ENCODE results near the gene ZNF77. TPM values are rescaled to one million over a fixed set of nuclear protein-coding genes. Genes with fewer than 3 reads are reported as not detected.

The ZNF77 gene
- total RNA-seq, 2 donors from 2014 or later = 2.4 to 4.0 TPM

DNA sequence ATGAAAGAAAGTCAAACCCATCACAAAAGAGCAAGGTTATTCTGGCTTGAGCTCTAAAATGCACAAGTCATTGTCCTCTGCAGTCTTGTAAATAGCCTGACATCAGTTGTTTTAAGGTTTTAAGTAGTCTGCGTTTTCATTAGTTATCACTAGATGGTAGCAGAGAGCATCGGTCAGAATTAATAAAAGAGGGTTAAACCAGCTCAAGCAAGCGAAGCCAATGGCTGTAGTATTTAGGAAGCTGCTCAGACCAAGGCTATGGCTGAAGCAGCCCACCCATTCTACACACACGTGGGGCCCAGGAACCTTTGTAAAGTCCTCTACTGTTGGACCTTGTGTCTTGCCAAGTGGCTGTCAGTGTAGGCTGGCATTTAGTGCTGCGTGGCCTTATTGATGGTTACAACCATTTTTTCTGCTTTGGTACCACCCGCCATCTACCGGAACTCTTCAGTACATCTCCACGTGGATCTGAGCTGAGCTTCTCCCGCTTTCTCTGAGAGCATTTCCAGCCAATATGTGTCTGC, 57.3 kb downstream of the ZNF77 start:
- DNase-seq (ENCODE audit: low spot score) = no peak
- intact Hi-C loops (cut with DNase I) = no loop called here

DNA sequence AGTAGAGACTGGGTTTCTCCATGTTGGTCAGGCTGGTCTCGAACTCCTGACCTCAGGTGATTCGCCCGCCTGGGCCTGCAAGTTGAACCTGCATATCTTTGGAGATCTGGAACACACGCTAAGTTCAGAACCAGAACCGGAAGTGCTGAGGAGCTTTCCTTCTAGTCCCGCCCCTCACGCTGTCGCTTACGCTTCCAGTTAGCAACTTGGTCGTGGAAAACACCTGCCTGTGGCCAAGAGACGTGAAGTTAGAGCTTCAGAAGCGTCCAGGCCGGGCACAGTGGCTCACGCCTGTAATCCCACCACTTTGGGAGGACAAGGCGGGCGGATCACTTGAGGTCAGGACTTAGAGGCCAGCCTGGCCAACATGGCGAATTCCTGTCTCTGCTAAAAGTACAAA, 59.0 kb downstream of the ZNF77 start:
- no peak for DNase-seq (ENCODE audit: low spot score)
- intact Hi-C loops (cut with DNase I) = no loop called here

DNA sequence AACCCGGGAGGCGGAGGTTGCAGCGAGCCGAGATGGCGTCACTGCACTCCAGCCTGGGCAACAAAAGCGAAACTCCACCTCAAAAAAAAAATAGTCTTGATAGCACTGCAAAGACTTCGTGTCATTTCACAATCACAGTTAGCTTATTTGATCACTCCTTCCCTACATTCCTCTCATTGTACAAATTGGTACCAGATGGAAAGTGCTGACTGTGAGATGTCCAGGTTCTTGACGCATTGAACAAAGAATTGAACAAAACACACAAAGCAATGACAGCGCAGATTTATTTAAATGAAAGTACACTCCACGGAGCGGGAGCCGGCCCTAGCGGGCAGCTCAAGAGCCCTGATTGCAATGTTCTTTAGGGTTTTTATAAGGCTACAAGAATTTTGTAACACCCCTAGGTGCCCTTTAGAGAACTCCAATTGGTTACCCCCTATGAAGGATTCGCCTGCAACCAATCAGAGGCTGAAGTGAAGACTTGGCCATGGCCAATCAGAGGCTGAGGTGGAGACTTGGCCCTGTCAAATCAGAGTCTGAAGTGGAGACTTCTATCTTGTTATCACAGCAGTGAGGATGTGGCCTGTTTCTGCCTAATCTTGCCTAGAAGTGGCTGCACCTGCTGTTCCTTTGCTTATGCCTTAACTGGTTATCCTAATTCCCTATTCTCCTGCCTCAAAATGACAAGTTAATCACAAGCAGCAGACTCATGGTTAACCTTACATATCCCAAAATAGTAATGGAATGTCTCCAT, 60.9 kb downstream of the ZNF77 start:
- intact Hi-C loops (cut with DNase I) = no loop called here
- DNase-seq (ENCODE audit: low spot score) = no peak

Other genes starting within 250 kb of the ZNF77 start
- 1 to 10 TPM; 3.2 to 6.1 TPM for gene GNG7, start 242.3 kb downstream of the ZNF77 start, total RNA-seq
- 10 to 100 TPM; 11.6 to 21.7 TPM for gene DIRAS1, start 223.6 kb downstream of the ZNF77 start, total RNA-seq
- gene SLC39A3, start 205.0 kb downstream of the ZNF77 start, total RNA-seq = 10 to 100 TPM; 19.5 to 22.0 TPM
- 10 to 100 TPM; 29.2 to 30.7 TPM for gene SGTA, start 161.7 kb downstream of the ZNF77 start, total RNA-seq
- gene THOP1, start 159.5 kb downstream of the ZNF77 start, total RNA-seq = 10 to 100 TPM; 30.6 to 37.6 TPM
- 1 to 10 TPM; 2.4 to 3.5 TPM for gene ZNF554, start 125.1 kb downstream of the ZNF77 start, total RNA-seq
- gene ZNF555, start 103.5 kb downstream of the ZNF77 start, total RNA-seq = 1 to 10 TPM; 5.1 to 8.0 TPM
- under 1 TPM in 1 of 2 donors, not detected in 1; 0.14 TPM for gene ZNF556, start 77.6 kb downstream of the ZNF77 start, total RNA-seq
- gene ZNF57, start 44.0 kb downstream of the ZNF77 start, total RNA-seq = 1 to 10 TPM; 2.4 to 3.0 TPM
- gene TLE6, start 32.6 kb upstream of the ZNF77 start, total RNA-seq = 1 to 10 TPM in 1 of 2 donors, under 1 TPM in 1; 0.57 to 3.4 TPM
- 10 to 100 TPM; 39.4 to 61.4 TPM for gene TLE2, start 84.3 kb upstream of the ZNF77 start, total RNA-seq
- 100 to 1,000 TPM; 344 to 424 TPM for gene TLE5, start 117.5 kb upstream of the ZNF77 start, total RNA-seq
- gene GNA11, start 149.4 kb upstream of the ZNF77 start, total RNA-seq = 10 to 100 TPM; 71.9 to 76.5 TPM
- gene GNA15, start 191.1 kb upstream of the ZNF77 start, total RNA-seq = 1 to 10 TPM; 7.0 to 9.9 TPM
- 1 to 10 TPM; 1.7 to 3.1 TPM for gene S1PR4, start 233.8 kb upstream of the ZNF77 start, total RNA-seq
- 10 to 100 TPM; 37.7 to 40.4 TPM for gene NCLN, start 241.0 kb upstream of the ZNF77 start, total RNA-seq